Measurements from ENCODE around the gene PARP14.

- TF ChIP-seq CTCF (IDR thresholded peaks at IDR 0.05; ENCODE audit: borderline replicate concordance, extremely low read depth, low read length, poor library complexity, severe bottlenecking) (no peak), EZH2 (IDR thresholded peaks at IDR 0.05; ENCODE audit: borderline replicate concordance, low read depth, low read length, severe bottlenecking) (no peak)
Observed at GRCh38 chr3:122770521-122771202, 90.0 kb downstream of the PARP14 start.

Measured in DND-41 (cell line).